Measurements from ENCODE around the gene PGBD2. TPM values are rescaled to one million over a fixed set of nuclear protein-coding genes. Genes with fewer than 3 reads are reported as not detected.

PGBD2 gene
- total and polyA plus RNA-seq, 9 of the 15 experiments (the other 6 are each of a cell fraction or from before 2014, with no cell fraction given): 11.9 to 21.8 (median 14.7) TPM

DNA sequence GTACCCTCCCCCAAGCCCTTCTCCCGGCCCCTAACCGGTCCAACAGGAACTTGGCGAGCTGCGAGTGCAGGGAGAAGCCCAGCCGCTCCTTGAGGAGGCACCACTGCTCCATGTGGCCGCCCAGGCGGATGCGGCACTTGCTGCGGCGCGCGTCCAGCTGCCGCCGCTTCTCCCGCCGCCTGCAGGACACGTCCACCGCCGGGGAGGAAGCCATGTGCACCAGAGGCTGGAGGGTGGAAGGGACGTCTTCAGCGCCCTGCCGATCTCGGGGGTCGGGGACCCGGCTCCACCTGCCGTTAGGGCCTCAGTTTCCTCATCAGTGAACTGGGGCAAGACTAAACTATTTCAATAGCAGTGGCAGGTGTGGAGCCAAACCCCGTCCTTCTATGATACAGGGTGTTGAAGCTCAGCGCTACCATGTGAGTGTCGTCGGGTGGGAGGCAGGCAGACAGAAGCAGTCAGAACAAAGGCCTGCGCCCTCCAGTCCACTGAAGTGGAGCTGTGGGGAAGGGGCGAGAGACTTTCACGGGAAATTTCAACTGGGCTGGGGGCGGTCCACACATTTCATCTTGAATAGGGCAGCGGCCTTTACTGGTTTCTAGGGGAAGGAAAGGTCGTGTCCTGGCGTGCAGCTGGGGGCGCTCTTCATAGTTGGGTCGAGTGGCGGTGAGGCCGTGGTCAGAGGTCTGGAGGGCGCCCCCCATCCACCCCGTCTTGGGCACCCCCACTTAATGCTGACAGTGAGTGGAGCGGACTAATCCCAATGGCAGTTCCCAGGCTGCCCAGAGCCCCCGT lies 47.7 kb upstream of the PGBD2 start (continued):
- TF ChIP-seq, protein P1, sequence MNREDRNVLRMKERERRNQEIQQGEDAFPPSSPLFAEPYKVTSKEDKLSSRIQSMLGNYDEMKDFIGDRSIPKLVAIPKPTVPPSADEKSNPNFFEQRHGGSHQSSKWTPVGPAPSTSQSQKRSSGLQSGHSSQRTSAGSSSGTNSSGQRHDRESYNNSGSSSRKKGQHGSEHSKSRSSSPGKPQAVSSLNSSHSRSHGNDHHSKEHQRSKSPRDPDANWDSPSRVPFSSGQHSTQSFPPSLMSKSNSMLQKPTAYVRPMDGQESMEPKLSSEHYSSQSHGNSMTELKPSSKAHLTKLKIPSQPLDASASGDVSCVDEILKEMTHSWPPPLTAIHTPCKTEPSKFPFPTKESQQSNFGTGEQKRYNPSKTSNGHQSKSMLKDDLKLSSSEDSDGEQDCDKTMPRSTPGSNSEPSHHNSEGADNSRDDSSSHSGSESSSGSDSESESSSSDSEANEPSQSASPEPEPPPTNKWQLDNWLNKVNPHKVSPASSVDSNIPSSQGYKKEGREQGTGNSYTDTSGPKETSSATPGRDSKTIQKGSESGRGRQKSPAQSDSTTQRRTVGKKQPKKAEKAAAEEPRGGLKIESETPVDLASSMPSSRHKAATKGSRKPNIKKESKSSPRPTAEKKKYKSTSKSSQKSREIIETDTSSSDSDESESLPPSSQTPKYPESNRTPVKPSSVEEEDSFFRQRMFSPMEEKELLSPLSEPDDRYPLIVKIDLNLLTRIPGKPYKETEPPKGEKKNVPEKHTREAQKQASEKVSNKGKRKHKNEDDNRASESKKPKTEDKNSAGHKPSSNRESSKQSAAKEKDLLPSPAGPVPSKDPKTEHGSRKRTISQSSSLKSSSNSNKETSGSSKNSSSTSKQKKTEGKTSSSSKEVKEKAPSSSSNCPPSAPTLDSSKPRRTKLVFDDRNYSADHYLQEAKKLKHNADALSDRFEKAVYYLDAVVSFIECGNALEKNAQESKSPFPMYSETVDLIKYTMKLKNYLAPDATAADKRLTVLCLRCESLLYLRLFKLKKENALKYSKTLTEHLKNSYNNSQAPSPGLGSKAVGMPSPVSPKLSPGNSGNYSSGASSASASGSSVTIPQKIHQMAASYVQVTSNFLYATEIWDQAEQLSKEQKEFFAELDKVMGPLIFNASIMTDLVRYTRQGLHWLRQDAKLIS (CRISPR knock-in tag; IDR thresholded peaks at IDR 0.05): peak; percentile 59; the same call in 1 of the 2 replicates
- TF ChIP-seq, protein P2, sequence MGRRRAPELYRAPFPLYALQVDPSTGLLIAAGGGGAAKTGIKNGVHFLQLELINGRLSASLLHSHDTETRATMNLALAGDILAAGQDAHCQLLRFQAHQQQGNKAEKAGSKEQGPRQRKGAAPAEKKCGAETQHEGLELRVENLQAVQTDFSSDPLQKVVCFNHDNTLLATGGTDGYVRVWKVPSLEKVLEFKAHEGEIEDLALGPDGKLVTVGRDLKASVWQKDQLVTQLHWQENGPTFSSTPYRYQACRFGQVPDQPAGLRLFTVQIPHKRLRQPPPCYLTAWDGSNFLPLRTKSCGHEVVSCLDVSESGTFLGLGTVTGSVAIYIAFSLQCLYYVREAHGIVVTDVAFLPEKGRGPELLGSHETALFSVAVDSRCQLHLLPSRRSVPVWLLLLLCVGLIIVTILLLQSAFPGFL (CRISPR knock-in tag; IDR thresholded peaks at IDR 0.05): no peak
- TF ChIP-seq CXXC5 (CRISPR knock-in tag; IDR thresholded peaks at IDR 0.05) (peak; percentile 85), GATAD2B (IDR thresholded peaks at IDR 0.05; ENCODE audit: borderline replicate concordance) (0 out of 2 replicates have a peak, but pooled peaks have one; percentile 36), SETDB1 (IDR thresholded peaks at IDR 0.05; ENCODE audit: low read length) (no peak), RFX7 (CRISPR knock-in tag; IDR thresholded peaks at IDR 0.05) (no peak), ZNF133 (CRISPR knock-in tag; IDR thresholded peaks at IDR 0.05) (no peak), ZSCAN32 (CRISPR knock-in tag; IDR thresholded peaks at IDR 0.05) (no peak), HDAC3 (IDR thresholded peaks at IDR 0.05; ENCODE audit: borderline replicate concordance, partially characterized antibody) (no peak), PPARD (CRISPR knock-in tag; IDR thresholded peaks at IDR 0.05) (no peak), ZNF589 (CRISPR knock-in tag; IDR thresholded peaks at IDR 0.05; ENCODE audit: low read depth) (no peak), SIRT6 (IDR thresholded peaks at IDR 0.05; ENCODE audit: low read depth, low read length) (no peak), MECOM (CRISPR knock-in tag; IDR thresholded peaks at IDR 0.05) (no peak), ZNF384 (IDR thresholded peaks at IDR 0.05; ENCODE audit: low read depth, low read length) (0 out of 2 replicates have a peak, but pooled peaks have one; percentile 5), THRAP3 (IDR thresholded peaks at IDR 0.05; ENCODE audit: borderline replicate concordance) (no peak), YBX1 (IDR thresholded peaks at IDR 0.05) (no peak), SLC30A9 (CRISPR knock-in tag; IDR thresholded peaks at IDR 0.05) (no peak)
- TF ChIP-seq, protein P3, sequence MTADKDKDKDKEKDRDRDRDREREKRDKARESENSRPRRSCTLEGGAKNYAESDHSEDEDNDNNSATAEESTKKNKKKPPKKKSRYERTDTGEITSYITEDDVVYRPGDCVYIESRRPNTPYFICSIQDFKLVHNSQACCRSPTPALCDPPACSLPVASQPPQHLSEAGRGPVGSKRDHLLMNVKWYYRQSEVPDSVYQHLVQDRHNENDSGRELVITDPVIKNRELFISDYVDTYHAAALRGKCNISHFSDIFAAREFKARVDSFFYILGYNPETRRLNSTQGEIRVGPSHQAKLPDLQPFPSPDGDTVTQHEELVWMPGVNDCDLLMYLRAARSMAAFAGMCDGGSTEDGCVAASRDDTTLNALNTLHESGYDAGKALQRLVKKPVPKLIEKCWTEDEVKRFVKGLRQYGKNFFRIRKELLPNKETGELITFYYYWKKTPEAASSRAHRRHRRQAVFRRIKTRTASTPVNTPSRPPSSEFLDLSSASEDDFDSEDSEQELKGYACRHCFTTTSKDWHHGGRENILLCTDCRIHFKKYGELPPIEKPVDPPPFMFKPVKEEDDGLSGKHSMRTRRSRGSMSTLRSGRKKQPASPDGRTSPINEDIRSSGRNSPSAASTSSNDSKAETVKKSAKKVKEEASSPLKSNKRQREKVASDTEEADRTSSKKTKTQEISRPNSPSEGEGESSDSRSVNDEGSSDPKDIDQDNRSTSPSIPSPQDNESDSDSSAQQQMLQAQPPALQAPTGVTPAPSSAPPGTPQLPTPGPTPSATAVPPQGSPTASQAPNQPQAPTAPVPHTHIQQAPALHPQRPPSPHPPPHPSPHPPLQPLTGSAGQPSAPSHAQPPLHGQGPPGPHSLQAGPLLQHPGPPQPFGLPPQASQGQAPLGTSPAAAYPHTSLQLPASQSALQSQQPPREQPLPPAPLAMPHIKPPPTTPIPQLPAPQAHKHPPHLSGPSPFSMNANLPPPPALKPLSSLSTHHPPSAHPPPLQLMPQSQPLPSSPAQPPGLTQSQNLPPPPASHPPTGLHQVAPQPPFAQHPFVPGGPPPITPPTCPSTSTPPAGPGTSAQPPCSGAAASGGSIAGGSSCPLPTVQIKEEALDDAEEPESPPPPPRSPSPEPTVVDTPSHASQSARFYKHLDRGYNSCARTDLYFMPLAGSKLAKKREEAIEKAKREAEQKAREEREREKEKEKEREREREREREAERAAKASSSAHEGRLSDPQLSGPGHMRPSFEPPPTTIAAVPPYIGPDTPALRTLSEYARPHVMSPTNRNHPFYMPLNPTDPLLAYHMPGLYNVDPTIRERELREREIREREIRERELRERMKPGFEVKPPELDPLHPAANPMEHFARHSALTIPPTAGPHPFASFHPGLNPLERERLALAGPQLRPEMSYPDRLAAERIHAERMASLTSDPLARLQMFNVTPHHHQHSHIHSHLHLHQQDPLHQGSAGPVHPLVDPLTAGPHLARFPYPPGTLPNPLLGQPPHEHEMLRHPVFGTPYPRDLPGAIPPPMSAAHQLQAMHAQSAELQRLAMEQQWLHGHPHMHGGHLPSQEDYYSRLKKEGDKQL (CRISPR knock-in tag; IDR thresholded peaks at IDR 0.05; ENCODE audit: borderline replicate concordance): no peak
